Prostate gland (tissue), 2 donors: ENCODE data around the gene IGF1R.

ENCODE experiments used
- POLR2A ChIP-seq: fragments of 450-650 bp; IDR thresholded peaks from one replicate; pipeline ENCODE4 v1.6.1; 2016; ENCODE audit warnings: antibody characterized with exemption, mild to moderate bottlenecking
- POLR2AphosphoS5 ChIP-seq: sonication (generic); formaldehyde crosslinking; IDR thresholded peaks from one replicate; pipeline ENCODE4 v1.6.1; 2017; ENCODE audit warnings: antibody characterized with exemption
- TF ChIP-seq, protein P1 (sequence below), 4 experiments: fragments of 200-600 bp in 2 of 4; fragments of 450-650 bp in 2 of 4; sonication (generic) in 2 of 4; IDR thresholded peaks; 1 replicate in 3 of 4; 2 replicates in 1 of 4; pipeline ENCODE4 v1.5.1; 2016 to 2019; ENCODE audit warnings: antibody characterized with exemption in 4 of 4, mild to moderate bottlenecking in 2 of 4, moderate library complexity in 2 of 4

DNA sequence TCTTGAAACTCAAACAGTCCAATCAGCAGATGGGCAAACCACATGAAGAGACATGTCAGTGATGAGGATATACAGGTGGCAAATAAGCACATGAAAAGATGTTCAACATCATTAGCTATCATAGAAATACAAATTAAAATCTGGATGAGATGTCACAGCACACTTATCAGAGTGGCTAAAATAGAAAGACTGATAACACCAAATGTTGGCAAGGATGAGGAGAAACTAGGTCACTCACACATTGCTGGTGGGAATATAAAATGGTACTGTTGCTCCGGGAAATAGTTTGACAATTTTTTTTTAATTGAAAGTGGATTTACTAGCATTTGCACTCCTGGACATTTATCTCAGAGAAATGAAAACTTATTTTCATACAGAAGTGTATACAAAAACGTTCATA is 350.9 kb downstream of the IGF1R start:
- TF ChIP-seq POLR2A (no peak), POLR2AphosphoS5 (no peak)
- TF ChIP-seq, protein P1, sequence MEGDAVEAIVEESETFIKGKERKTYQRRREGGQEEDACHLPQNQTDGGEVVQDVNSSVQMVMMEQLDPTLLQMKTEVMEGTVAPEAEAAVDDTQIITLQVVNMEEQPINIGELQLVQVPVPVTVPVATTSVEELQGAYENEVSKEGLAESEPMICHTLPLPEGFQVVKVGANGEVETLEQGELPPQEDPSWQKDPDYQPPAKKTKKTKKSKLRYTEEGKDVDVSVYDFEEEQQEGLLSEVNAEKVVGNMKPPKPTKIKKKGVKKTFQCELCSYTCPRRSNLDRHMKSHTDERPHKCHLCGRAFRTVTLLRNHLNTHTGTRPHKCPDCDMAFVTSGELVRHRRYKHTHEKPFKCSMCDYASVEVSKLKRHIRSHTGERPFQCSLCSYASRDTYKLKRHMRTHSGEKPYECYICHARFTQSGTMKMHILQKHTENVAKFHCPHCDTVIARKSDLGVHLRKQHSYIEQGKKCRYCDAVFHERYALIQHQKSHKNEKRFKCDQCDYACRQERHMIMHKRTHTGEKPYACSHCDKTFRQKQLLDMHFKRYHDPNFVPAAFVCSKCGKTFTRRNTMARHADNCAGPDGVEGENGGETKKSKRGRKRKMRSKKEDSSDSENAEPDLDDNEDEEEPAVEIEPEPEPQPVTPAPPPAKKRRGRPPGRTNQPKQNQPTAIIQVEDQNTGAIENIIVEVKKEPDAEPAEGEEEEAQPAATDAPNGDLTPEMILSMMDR (IDR thresholded peaks at IDR 0.05) = no peak
